Gastroesophageal sphincter (tissue), 2 donors: ENCODE results near the gene FNDC8.

Experiments
- EP300 ChIP-seq: sonication (generic); formaldehyde crosslinking; IDR thresholded peaks from one replicate; pipeline ENCODE4 v1.6.1; 2017; ENCODE audit warnings: antibody characterized with exemption, mild to moderate bottlenecking
- POLR2A ChIP-seq, 2 donors: fragments of 450-650 bp; IDR thresholded peaks; one replicate each; pipeline ENCODE4 v1.6.1; 2017; ENCODE audit warnings: antibody characterized with exemption in 2 of 2, mild to moderate bottlenecking in 2 of 2, moderate library complexity in 1 of 2

DNA sequence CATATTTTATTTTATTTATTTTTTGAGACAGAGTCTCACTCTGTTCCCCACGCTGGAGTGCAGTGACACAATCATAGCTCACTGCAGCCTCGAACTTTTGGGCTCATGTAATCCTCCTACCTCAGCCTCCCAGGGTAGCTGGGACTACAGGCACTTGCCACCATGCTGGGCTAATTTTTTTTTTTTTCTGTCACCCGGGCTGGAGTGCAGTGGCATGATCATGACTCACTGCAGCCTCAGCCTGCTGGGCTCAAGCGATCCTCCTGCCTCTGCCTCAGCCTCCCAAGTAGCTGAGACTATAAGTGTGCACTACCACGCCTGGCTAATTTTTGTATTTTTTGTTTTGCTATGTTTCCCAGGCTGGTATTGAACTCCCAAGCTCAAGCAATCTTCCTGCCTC lies 43.3 kb downstream of the FNDC8 start:
- TF ChIP-seq POLR2A (IDR thresholded peaks at IDR 0.05) (no peak), EP300 (no peak)
